ENCODE data around the gene PARN. TPM values are rescaled to one million over a fixed set of nuclear protein-coding genes. Genes with fewer than 3 reads are reported as not detected.

The PARN gene
- total and polyA plus RNA-seq, 9 of the 15 experiments (the other 6 are each of a cell fraction or from before 2014, with no cell fraction given): 9.6 to 51.3 (median 40.4) TPM

DNA sequence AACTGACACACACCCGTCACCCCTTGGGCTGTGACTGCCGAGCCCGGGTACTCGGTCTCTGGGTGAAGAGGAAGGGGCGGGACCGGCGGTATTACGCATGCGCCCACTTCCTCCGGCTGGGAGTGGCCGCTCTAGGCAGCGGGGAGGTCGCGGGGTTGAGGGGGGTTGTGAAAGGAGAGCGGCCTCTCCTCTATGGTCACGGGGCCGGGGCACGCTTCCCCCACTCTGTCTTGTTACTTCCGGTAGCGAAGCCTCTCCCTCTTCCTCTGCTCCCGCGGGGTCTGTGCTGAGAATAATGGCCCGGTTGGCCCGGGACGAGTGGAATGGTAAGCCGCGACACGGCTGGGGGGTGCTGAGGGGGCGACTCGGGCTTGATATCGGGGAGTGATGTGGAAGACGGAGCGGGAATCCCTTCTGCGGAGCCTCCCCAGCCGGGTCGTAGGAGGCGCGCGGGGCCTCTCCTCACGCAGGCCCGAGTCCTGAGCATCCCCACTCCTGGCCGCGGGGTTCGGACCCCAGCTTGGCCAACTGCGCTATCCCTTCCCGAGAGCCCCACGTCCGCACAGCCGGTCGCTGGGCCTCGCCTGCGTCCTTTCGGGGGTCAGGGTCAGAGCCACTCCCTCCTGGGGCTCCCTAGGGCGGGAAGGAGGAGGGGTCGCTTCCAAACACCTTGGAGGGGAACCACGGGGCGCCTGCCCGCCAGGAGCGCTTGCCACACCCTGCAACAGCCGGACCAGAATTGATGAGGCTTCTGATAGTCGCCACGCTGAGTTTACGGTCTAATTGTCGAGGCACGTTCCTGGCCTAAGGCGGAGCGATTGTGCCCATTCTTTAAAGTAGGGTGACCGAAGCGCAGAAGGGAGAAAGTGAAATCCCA, 2.9 kb upstream of the PARN start, which contains the start of gene BFAR (continued):
- TF ChIP-seq ZBTB40 (IDR thresholded peaks at IDR 0.05): peak; percentile 89
- no peak for TF ChIP-seq ZBTB40 (CRISPR knock-in tag; IDR thresholded peaks at IDR 0.05)
- no peak for TF ChIP-seq BCLAF1 (IDR thresholded peaks at IDR 0.05; ENCODE audit: borderline replicate concordance in 1 of 2, control insufficient read depth in 1 of 2, low read depth in 2 of 2, low read length in 1 of 2)
- no peak for TF ChIP-seq KAT2B (IDR thresholded peaks at IDR 0.05; ENCODE audit: low read depth, low read length)
- no peak for TF ChIP-seq SMARCE1 (IDR thresholded peaks at IDR 0.05)
- no peak for TF ChIP-seq ZNF77 (CRISPR knock-in tag; IDR thresholded peaks at IDR 0.05)
- peak; percentile 79 for TF ChIP-seq MYC (IDR thresholded peaks at IDR 0.05; ENCODE audit: low read depth, low read length)
- no peak for TF ChIP-seq MYC (CRISPR knock-in tag; IDR thresholded peaks at IDR 0.05; ENCODE audit: borderline replicate concordance, low read depth)
- TF ChIP-seq, protein P1, sequence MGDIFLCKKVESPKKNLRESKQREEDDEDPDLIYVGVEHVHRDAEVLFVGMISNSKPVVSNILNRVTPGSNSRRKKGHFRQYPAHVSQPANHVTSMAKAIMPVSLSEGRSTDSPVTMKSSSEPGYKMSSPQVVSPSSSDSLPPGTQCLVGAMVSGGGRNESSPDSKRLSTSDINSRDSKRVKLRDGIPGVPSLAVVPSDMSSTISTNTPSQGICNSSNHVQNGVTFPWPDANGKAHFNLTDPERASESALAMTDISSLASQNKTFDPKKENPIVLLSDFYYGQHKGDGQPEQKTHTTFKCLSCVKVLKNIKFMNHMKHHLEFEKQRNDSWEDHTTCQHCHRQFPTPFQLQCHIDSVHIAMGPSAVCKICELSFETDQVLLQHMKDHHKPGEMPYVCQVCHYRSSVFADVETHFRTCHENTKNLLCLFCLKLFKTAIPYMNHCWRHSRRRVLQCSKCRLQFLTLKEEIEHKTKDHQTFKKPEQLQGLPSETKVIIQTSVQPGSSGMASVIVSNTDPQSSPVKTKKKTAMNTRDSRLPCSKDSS (IDR thresholded peaks at IDR 0.05; ENCODE audit: low read depth, partially characterized antibody): peak; percentile 5
- TF ChIP-seq RBM22 (IDR thresholded peaks at IDR 0.05; ENCODE audit: low read depth, low read length, poor library complexity, severe bottlenecking): no peak
- peak; percentile 81 for TF ChIP-seq MTA3 (IDR thresholded peaks at IDR 0.05; ENCODE audit: borderline replicate concordance)

All from K562 (cell line).